GM11168 (cell line): Measurements from ENCODE around the gene PLPPR2.
"Not testable (repeated sequence)": the region's sequence is repeated elsewhere in the genome, so short reads cannot be mapped to it uniquely, and the experiment has no call there.

Experiments used
- in situ Hi-C: fragments of 300-500 bp; cut with MboI; formaldehyde crosslinking; loops from one replicate; pipeline ENCODE4 v1.12.0; 2022; ENCODE audit warnings: low sequenced_read_pairs; ENCODE audit not compliant: unreplicated experiment

PLPPR2 gene

GRCh38 chr19:11367528-11367927 is 12.3 kb downstream of the PLPPR2 start:
- in situ Hi-C loops: no loop called here

- in situ Hi-C loops: no loop called here
Measured at GRCh38 chr19:11370744-11371143, 15.5 kb downstream of the PLPPR2 start.

GRCh38 chr19:11373166-11373884 is 18.1 kb downstream of the PLPPR2 start:
- in situ Hi-C loops: no loop called here

- in situ Hi-C loops: no loop called here
Measured at GRCh38 chr19:11373885-11374432, 18.7 kb downstream of the PLPPR2 start.

GRCh38 chr19:11374433-11375142 is 19.4 kb downstream of the PLPPR2 start, which contains the start of gene SWSAP1:
Gene SWSAP1 (plus strand): TSS chr19:11374666. CDS start chr19:11374681, 15 bp downstream.
- in situ Hi-C loops: no loop called here

GRCh38 chr19:11375143-11375948 is 20.1 kb downstream of the PLPPR2 start:
- in situ Hi-C loops: no loop called here

GRCh38 chr19:11377237-11377636 is 22.0 kb downstream of the PLPPR2 start:
- in situ Hi-C loops: no loop called here

GRCh38 chr19:11377756-11378155 is 22.5 kb downstream of the PLPPR2 start:
- in situ Hi-C loops: no loop called here

- in situ Hi-C loops: no loop called here
Measured at GRCh38 chr19:11378319-11379189, 23.3 kb downstream of the PLPPR2 start.

GRCh38 chr19:11379269-11379845 is 24.1 kb downstream of the PLPPR2 start:
- in situ Hi-C loops: not testable (repeated sequence)

- in situ Hi-C loops: no loop called here
Measured at GRCh38 chr19:11379857-11380350, 24.7 kb downstream of the PLPPR2 start.

GRCh38 chr19:11380653-11381537 is 25.7 kb downstream of the PLPPR2 start:
- in situ Hi-C loops: no loop called here

GRCh38 chr19:11382898-11383705 is 27.9 kb downstream of the PLPPR2 start:
- in situ Hi-C loops: no loop called here

GRCh38 chr19:11383706-11384048 is 28.4 kb downstream of the PLPPR2 start:
- in situ Hi-C loops: no loop called here

GRCh38 chr19:11384778-11385129 is 29.5 kb downstream of the PLPPR2 start:
- in situ Hi-C loops: no loop called here

GRCh38 chr19:11387162-11388034 is 32.2 kb downstream of the PLPPR2 start:
- in situ Hi-C loops: no loop called here

GRCh38 chr19:11390359-11390758 is 35.1 kb downstream of the PLPPR2 start:
- in situ Hi-C loops: no loop called here
